Neuronal stem cell (in vitro differentiated cells): ENCODE data around the gene CCSER2.

ENCODE experiments used
- DNase-seq: peaks from one replicate; pipeline ENCODE4 v3.0.0-alpha.2; 2013; ENCODE audit warnings: low spot score
- H2AFZ ChIP-seq: one replicate; pipeline ENCODE4 v1.6.1; 2013; ENCODE audit warnings: mild to moderate bottlenecking, low read length, inconsistent platforms
- H2AK5ac ChIP-seq: 2 replicates; pipeline ENCODE4 v1.6.1; 2013; ENCODE audit warnings: low read depth, mild to moderate bottlenecking, inconsistent platforms, low read length, moderate library complexity, mixed read lengths
- H2BK120ac ChIP-seq: 2 replicates; pipeline ENCODE4 v1.6.1; 2013; ENCODE audit warnings: low read depth, mild to moderate bottlenecking, inconsistent platforms, low read length, moderate library complexity, mixed read lengths
- H2BK12ac ChIP-seq: one replicate; pipeline ENCODE4 v1.6.1; 2013; ENCODE audit warnings: low read length, inconsistent platforms
- H2BK15ac ChIP-seq: 2 replicates; pipeline ENCODE4 v1.6.1; 2013; ENCODE audit warnings: mild to moderate bottlenecking, low read length, inconsistent platforms, mixed read lengths
- H2BK5ac ChIP-seq: one replicate; pipeline ENCODE4 v1.6.1; 2013; ENCODE audit warnings: inconsistent platforms, mild to moderate bottlenecking, low read length, moderate library complexity
- H3K14ac ChIP-seq: one replicate; pipeline ENCODE4 v1.6.1; 2013; ENCODE audit warnings: low read length, inconsistent platforms
- H3K18ac ChIP-seq: 2 replicates; pipeline ENCODE4 v1.6.1; 2013; ENCODE audit warnings: low read length, inconsistent platforms
- H3K23ac ChIP-seq: 2 replicates; pipeline ENCODE4 v1.6.1; 2013; ENCODE audit warnings: low read depth, mild to moderate bottlenecking, mixed read lengths, low read length, inconsistent platforms; ENCODE audit not compliant: poor library complexity
- H3K27ac ChIP-seq: replicated peaks from 3 replicates; pipeline ENCODE4 v1.5.1; 2013; ENCODE audit warnings: low read length, inconsistent platforms
- H3K27me3 ChIP-seq, 3 experiments: 2 replicates each; pipeline ENCODE4 v1.6.1; 2013; ENCODE audit warnings: low read length in 3 of 3, mild to moderate bottlenecking in 2 of 3, inconsistent platforms in 1 of 3, low read depth in 1 of 3, mixed read lengths in 1 of 3, moderate library complexity in 1 of 3; ENCODE audit not compliant: control insufficient read depth in 3 of 3, insufficient read depth in 3 of 3
- H3K36me3 ChIP-seq, 2 donors: replicated peaks in 1 of 2; 2 replicates each; pipeline ENCODE4 v1.6.1; 2013; ENCODE audit warnings: low read length in 2 of 2; ENCODE audit not compliant: control insufficient read depth in 2 of 2, insufficient read depth in 2 of 2
- H3K4ac ChIP-seq: 2 replicates; pipeline ENCODE4 v1.6.1; 2013; ENCODE audit warnings: inconsistent platforms, mild to moderate bottlenecking, low read length, moderate library complexity
- H3K4me1 ChIP-seq, 2 donors: 1 replicate in 1 of 2; 2 replicates in 1 of 2; pipeline ENCODE4 v1.6.1; 2013; ENCODE audit warnings: low read length in 2 of 2, low read depth in 1 of 2; ENCODE audit not compliant: control insufficient read depth in 2 of 2, insufficient read depth in 1 of 2
- H3K4me2 ChIP-seq: one replicate; pipeline ENCODE4 v1.6.1; 2013; ENCODE audit warnings: mild to moderate bottlenecking, low read length, inconsistent platforms; ENCODE audit not compliant: insufficient read depth, poor library complexity, severe bottlenecking
- H3K4me3 ChIP-seq, 2 donors: 2 replicates each; pipeline ENCODE4 v1.5.1; 2013; ENCODE audit warnings: low read length in 2 of 2, mild to moderate bottlenecking in 2 of 2, inconsistent platforms in 1 of 2, moderate library complexity in 1 of 2
- H3K79me1 ChIP-seq: one replicate; pipeline ENCODE4 v1.6.1; 2013; ENCODE audit warnings: low read depth, mild to moderate bottlenecking, inconsistent platforms, low read length, moderate library complexity
- H3K9ac ChIP-seq: one replicate; pipeline ENCODE4 v1.6.1; 2013; ENCODE audit warnings: mild to moderate bottlenecking, low read depth, low read length, inconsistent platforms; ENCODE audit not compliant: poor library complexity
- H3K9me3 ChIP-seq, 2 donors: replicated peaks in 1 of 2; 2 replicates each; pipeline versions ENCODE3 to v1.6.1; 2013; ENCODE audit warnings: low read length in 2 of 2, mild to moderate bottlenecking in 2 of 2, inconsistent platforms in 1 of 2, low read depth in 1 of 2, mixed read lengths in 1 of 2, moderate library complexity in 1 of 2; ENCODE audit not compliant: control insufficient read depth in 2 of 2, insufficient read depth in 1 of 2
- H4K8ac ChIP-seq: one replicate; pipeline ENCODE4 v1.6.1; 2013; ENCODE audit warnings: low read depth, mild to moderate bottlenecking, inconsistent platforms, low read length, moderate library complexity
- H4K91ac ChIP-seq: one replicate; pipeline ENCODE4 v1.6.1; 2013; ENCODE audit warnings: low read length, low read depth, mild to moderate bottlenecking, inconsistent platforms; ENCODE audit not compliant: poor library complexity
- WGBS, 2 donors: extraction: QIAGEN DNeasy Blood & Tissue Kit; methylation state at CpG; one replicate each; pipeline ENCODE4 v1.1.7; 2013; ENCODE audit warnings: missing lambda C conversion rate in 2 of 2, mixed read lengths in 1 of 2; ENCODE audit not compliant: insufficient read length in 2 of 2, insufficient replicate concordance in 1 of 2; ENCODE audit errors: extremely low coverage in 2 of 2; 5-methylcytosine and 5-hydroxymethylcytosine counted together

The CCSER2 gene

GRCh38 chr10:84308021-84308420, 20.4 kb upstream of the CCSER2 start:
- WGBS, 2 donors: no CpG with 5 or more reads among the region's 1 CpG
- no peak overlapping the region for H2BK5ac ChIP-seq
- no peak overlapping the region for H4K91ac ChIP-seq
- peaks cover 0 to 8% (median 0%) of the 10 kb centered on the region in 3 experiments for H3K27me3 ChIP-seq
- H3K4ac ChIP-seq: no peak overlapping the region
- H3K4me2 ChIP-seq: no peak overlapping the region
- no peak overlapping the region for H3K9ac ChIP-seq
- no peak overlapping the region for H4K8ac ChIP-seq
- no peak overlapping the region for H2BK12ac ChIP-seq
- no peaks in the 10 kb centered on the region for H3K4me1 ChIP-seq
- H3K14ac ChIP-seq: no peak overlapping the region
- H3K23ac ChIP-seq: no peak overlapping the region
- no peak overlapping the region for H2AK5ac ChIP-seq
- H2BK120ac ChIP-seq: no peak overlapping the region
- no peaks in the 10 kb centered on the region for H3K79me1 ChIP-seq
- DNase-seq: no peak
- H3K4me3 ChIP-seq: no peak overlapping the region
- H2BK15ac ChIP-seq: no peak overlapping the region
- H3K18ac ChIP-seq: no peak overlapping the region
- no peaks in the 10 kb centered on the region for H3K36me3 ChIP-seq
- no peaks in the 10 kb centered on the region for H3K9me3 ChIP-seq
- H3K27ac ChIP-seq: no peak overlapping the region
- H2AFZ ChIP-seq: no peak overlapping the region

- peaks cover 0 to 8% (median 0%) of the 10 kb centered on the region in 3 experiments for H3K27me3 ChIP-seq
- H3K4ac ChIP-seq: no peak overlapping the region
- H3K36me3 ChIP-seq: no peaks in the 10 kb centered on the region
- no peak for DNase-seq
- no peaks in the 10 kb centered on the region for H3K9me3 ChIP-seq
- H2BK5ac ChIP-seq: no peak overlapping the region
- H3K9ac ChIP-seq: no peak overlapping the region
- H4K8ac ChIP-seq: no peak overlapping the region
- H3K27ac ChIP-seq: no peak overlapping the region
- H2BK120ac ChIP-seq: no peak overlapping the region
- H3K79me1 ChIP-seq: no peaks in the 10 kb centered on the region
- no peaks in the 10 kb centered on the region for H3K4me1 ChIP-seq
- no CpG with 5 or more reads among the region's 6 CpGs for WGBS, 2 donors
- no peak overlapping the region for H3K23ac ChIP-seq
- H3K14ac ChIP-seq: no peak overlapping the region
- no peak overlapping the region for H2BK12ac ChIP-seq
- H2AK5ac ChIP-seq: no peak overlapping the region
- no peak overlapping the region for H2AFZ ChIP-seq
- H3K4me3 ChIP-seq: no peak overlapping the region
- no peak overlapping the region for H3K4me2 ChIP-seq
- H2BK15ac ChIP-seq: no peak overlapping the region
- H4K91ac ChIP-seq: no peak overlapping the region
- H3K18ac ChIP-seq: no peak overlapping the region
Measured at GRCh38 chr10:84308481-84309304, 19.7 kb upstream of the CCSER2 start.

- H3K9ac ChIP-seq: no peak overlapping the region
- no peak overlapping the region for H4K8ac ChIP-seq
- no peak overlapping the region for H2BK120ac ChIP-seq
- H2BK15ac ChIP-seq: no peak overlapping the region
- H3K18ac ChIP-seq: no peak overlapping the region
- no peaks in the 10 kb centered on the region for H3K9me3 ChIP-seq
- H3K4ac ChIP-seq: no peak overlapping the region
- no peak overlapping the region for H3K4me3 ChIP-seq
- H2BK5ac ChIP-seq: no peak overlapping the region
- no peak overlapping the region for H3K27ac ChIP-seq
- DNase-seq: no peak
- H3K14ac ChIP-seq: no peak overlapping the region
- H2AK5ac ChIP-seq: no peak overlapping the region
- no peak overlapping the region for H2BK12ac ChIP-seq
- no peak overlapping the region for H2AFZ ChIP-seq
- H3K4me2 ChIP-seq: no peak overlapping the region
- H3K36me3 ChIP-seq: no peaks in the 10 kb centered on the region
- peaks cover 0 to 8% (median 0%) of the 10 kb centered on the region in 3 experiments for H3K27me3 ChIP-seq
- no peak overlapping the region for H3K23ac ChIP-seq
- H3K79me1 ChIP-seq: no peaks in the 10 kb centered on the region
- H3K4me1 ChIP-seq: peaks cover 2% of the 10 kb centered on the region in 2 donors
- no CpG with 5 or more reads among the region's 2 CpGs for WGBS, 2 donors
- no peak overlapping the region for H4K91ac ChIP-seq
Measured at GRCh38 chr10:84310470-84310869, 17.9 kb upstream of the CCSER2 start.

GRCh38 chr10:84311576-84311975, 16.8 kb upstream of the CCSER2 start:
- no peak overlapping the region for H3K4me3 ChIP-seq
- no peak overlapping the region for H3K4me2 ChIP-seq
- no peaks in the 10 kb centered on the region for H3K36me3 ChIP-seq
- H3K79me1 ChIP-seq: no peaks in the 10 kb centered on the region
- H3K14ac ChIP-seq: no peak overlapping the region
- no peak overlapping the region for H2BK12ac ChIP-seq
- DNase-seq: no peak
- H2AK5ac ChIP-seq: no peak overlapping the region
- WGBS, 2 donors: no CpG with 5 or more reads among the region's 8 CpGs
- H3K4ac ChIP-seq: no peak overlapping the region
- H2BK5ac ChIP-seq: no peak overlapping the region
- no peak overlapping the region for H3K9ac ChIP-seq
- H3K27ac ChIP-seq: no peak overlapping the region
- H2AFZ ChIP-seq: no peak overlapping the region
- H4K8ac ChIP-seq: no peak overlapping the region
- H3K23ac ChIP-seq: no peak overlapping the region
- H2BK15ac ChIP-seq: no peak overlapping the region
- H2BK120ac ChIP-seq: no peak overlapping the region
- no peak overlapping the region for H3K18ac ChIP-seq
- peaks cover 0 to 4% (median 0%) of the 10 kb centered on the region in 3 experiments for H3K27me3 ChIP-seq
- peaks cover 2% of the 10 kb centered on the region in 2 donors for H3K4me1 ChIP-seq
- no peak overlapping the region for H4K91ac ChIP-seq
- no peaks in the 10 kb centered on the region for H3K9me3 ChIP-seq
